ENCODE results near the gene EPRS1. TPM values are rescaled to one million over a fixed set of nuclear protein-coding genes. Genes with fewer than 3 reads are reported as not detected.
A peak's percentile ranks its signal among the peaks of the same experiment; 100 is the strongest.
"Not testable (repeated sequence)": the region's sequence is repeated elsewhere in the genome, so short reads cannot be mapped to it uniquely, and the experiment has no call there.

Gene EPRS1
- total and polyA plus RNA-seq, 8 donors = 15.8 to 89.6 (median 33.8) TPM

DNA sequence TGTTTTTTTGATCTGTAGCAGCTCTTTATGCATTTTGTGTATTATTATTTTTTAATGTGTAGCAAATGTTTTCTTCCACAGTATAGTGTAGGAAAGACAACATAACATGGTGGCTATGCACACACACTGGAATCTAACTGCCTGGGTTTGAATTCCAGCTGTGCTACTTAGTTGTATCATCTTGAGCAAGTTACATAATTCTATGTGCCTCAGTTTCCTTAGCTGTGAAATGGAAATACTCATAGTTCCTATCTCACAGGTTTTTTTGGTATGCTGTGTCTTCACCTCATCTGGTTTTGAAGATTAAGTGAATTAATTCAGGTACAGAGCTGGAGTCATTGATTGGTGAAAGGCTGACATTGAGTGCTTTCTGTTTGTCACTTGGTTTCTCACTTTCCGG lies 46.4 kb upstream of the EPRS1 start:
- no peaks in the 10 kb centered on the region for H3K9me3 ChIP-seq
- WGBS, 5 donors = 92 to 100% (median 95%) methylated on average over 1 of the region's 1 CpG
- H3K36me3 ChIP-seq = peaks cover 10 to 17% (median 16%) of the 10 kb centered on the region in 4 donors
- TF ChIP-seq POLR2A (IDR thresholded peaks at IDR 0.05) (no peak), EP300 (IDR thresholded peaks at IDR 0.05) (no peak), POLR2AphosphoS5 (IDR thresholded peaks at IDR 0.05) (no peak)
- TF ChIP-seq, protein P1, sequence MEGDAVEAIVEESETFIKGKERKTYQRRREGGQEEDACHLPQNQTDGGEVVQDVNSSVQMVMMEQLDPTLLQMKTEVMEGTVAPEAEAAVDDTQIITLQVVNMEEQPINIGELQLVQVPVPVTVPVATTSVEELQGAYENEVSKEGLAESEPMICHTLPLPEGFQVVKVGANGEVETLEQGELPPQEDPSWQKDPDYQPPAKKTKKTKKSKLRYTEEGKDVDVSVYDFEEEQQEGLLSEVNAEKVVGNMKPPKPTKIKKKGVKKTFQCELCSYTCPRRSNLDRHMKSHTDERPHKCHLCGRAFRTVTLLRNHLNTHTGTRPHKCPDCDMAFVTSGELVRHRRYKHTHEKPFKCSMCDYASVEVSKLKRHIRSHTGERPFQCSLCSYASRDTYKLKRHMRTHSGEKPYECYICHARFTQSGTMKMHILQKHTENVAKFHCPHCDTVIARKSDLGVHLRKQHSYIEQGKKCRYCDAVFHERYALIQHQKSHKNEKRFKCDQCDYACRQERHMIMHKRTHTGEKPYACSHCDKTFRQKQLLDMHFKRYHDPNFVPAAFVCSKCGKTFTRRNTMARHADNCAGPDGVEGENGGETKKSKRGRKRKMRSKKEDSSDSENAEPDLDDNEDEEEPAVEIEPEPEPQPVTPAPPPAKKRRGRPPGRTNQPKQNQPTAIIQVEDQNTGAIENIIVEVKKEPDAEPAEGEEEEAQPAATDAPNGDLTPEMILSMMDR (IDR thresholded peaks at IDR 0.05) = no peak
- no peaks in the 10 kb centered on the region for H3K27me3 ChIP-seq
- DNase-seq = no peak
- H3K27ac ChIP-seq = no peak overlapping the region
- peaks cover 10 to 40% (median 27%) of the 10 kb centered on the region in 4 donors for H3K4me1 ChIP-seq
- no peak overlapping the region for H3K4me3 ChIP-seq
- intact Hi-C loops (cut with DNase I; ENCODE audit: low total_unique reads) = no loop called here

DNA sequence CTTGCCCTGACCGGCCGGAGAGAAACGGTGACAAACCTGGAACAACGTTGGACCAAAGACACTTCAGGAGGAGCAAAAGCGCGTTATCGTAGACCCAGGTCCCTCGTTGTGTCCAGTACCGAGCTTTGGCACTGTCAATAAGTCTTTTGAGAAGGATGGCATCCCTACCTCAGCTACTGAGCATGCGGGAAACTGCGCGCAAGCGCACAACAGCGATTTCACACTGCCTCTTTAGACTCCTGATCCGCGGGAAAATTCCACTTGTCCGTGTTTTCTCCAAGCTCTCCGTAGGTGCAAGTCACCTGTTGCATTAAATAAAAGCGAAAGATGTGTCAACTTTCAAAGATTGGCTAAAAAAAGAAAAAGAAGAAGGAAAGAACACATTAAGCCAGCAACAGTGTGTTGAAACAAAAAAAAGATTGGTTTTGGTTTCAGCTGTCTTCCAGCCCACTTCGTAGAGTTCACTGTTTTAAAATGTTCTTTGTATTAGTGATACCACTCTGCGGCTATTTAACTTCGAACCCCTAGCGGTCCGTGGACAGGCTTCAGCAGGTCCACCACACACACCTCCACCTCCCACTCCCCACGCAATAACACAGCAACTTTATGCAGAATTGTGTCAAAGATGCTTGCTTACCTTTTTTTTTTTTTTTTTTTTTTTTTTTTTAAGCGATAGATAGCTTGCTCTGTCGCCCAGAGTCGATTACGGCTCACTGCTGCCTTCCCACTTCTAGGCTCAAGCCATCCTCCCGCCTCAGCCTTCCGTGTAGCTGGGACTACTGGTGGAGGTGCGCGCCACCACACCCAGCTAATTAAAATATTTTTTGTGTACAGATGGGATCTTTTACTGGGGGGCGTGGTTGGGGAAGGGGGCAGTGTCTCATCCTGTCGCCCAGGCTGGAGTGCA lies 43.6 kb upstream of the EPRS1 start, which contains the start of gene BPNT1:
TSS of gene BPNT1 (minus strand) at position 139 of the 907 bp plus-strand sequence. CDS start 9,942 bp downstream, outside the sequence.
- 2 to 5% (median 2%) methylated on average over 35 of the region's 35 CpGs for WGBS, 5 donors
- intact Hi-C loops (cut with DNase I; ENCODE audit: low total_unique reads) = loop anchor here (5.0 kb wide), 1 partner anchor 43 kb away; the partner anchor contains the start of gene EPRS1
- TF ChIP-seq POLR2A (IDR thresholded peaks at IDR 0.05) = no peak
- no peak for TF ChIP-seq EP300 (IDR thresholded peaks at IDR 0.05)
- TF ChIP-seq POLR2AphosphoS5 (IDR thresholded peaks at IDR 0.05) = peak; percentile 65 to 91 (median 68)
- TF ChIP-seq, protein P1 (IDR thresholded peaks at IDR 0.05) = peak in 1 of 7 experiments; percentile 14
- peak; percentile 98 to 99 for DNase-seq
- peak within 1 kb of the TSS; percentile 54 to 63 (median 60) for H3K4me3 ChIP-seq
- no peaks in the 10 kb centered on the region for H3K27me3 ChIP-seq
- peak within 1 kb of the TSS; percentile 74 to 85 (median 75) for H3K27ac ChIP-seq
- H3K4me1 ChIP-seq = peaks cover 6 to 37% (median 18%) of the 10 kb centered on the region in 4 donors
- no peaks in the 10 kb centered on the region for H3K36me3 ChIP-seq
- H3K9me3 ChIP-seq = no peaks in the 10 kb centered on the region

DNA sequence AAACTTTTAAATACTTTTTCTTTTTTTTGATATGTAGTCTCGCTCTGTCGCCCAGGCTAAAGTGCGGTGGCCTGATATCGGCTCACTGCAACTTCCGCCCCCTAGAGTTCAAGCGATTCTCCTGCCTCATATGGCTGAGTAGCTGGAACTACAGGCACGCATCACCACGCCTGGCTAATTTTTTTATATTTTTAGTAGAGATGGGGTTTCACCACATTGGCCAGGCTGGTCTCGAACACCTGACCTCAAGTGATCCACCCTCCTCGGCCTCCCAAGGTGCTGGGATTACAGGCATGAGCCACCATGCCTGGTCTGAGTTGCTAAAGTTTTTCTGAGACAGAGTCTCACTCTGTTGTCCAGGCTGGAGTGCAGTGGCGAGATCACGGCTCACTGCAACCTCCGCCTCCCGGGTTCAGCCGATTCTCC lies 40.0 kb upstream of the EPRS1 start:
- not testable (repeated sequence) for H3K36me3 ChIP-seq, DNase-seq, H3K9me3 ChIP-seq, H3K27me3 ChIP-seq, H3K4me3 ChIP-seq, H3K27ac ChIP-seq
- peaks cover 0 to 26% (median 11%) of the 10 kb centered on the region in 4 donors for H3K4me1 ChIP-seq
- WGBS, 5 donors = 90 to 95% (median 92%) methylated on average over 15 of the region's 15 CpGs
- intact Hi-C loops (cut with DNase I; ENCODE audit: low total_unique reads) = loop anchor here (5.0 kb wide), 1 partner anchor 39 kb away; the partner anchor contains the start of gene EPRS1

DNA sequence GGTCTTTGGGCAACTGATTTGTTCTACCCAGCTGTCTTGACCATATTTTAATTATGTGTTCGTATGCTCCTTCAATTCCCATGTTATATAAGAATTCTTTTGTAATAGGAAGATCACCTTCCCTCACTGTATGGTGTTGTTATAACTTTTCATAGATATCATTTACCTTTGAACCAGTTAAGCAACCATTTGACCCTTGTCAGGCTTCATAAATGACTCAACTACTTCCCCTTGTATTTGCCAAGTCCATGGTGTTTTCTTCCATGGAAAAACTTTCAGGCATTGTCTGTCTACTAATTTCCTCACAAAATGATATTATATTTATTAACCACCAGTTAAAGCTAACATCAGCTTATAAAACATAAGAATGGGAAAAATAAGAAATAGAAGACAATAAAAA lies 38.2 kb upstream of the EPRS1 start:
- DNase-seq = peak in 1 of 2 donors; percentile 15
- no peak overlapping the region for H3K27ac ChIP-seq
- no peak overlapping the region for H3K4me3 ChIP-seq
- peaks cover 0 to 10% (median 2%) of the 10 kb centered on the region in 4 donors for H3K36me3 ChIP-seq
- 76 to 94% (median 91%) methylated on average over 1 of the region's 1 CpG for WGBS, 5 donors
- no peaks in the 10 kb centered on the region for H3K27me3 ChIP-seq
- no peaks in the 10 kb centered on the region for H3K9me3 ChIP-seq
- TF ChIP-seq POLR2A (IDR thresholded peaks at IDR 0.05) (no peak), POLR2AphosphoS5 (IDR thresholded peaks at IDR 0.05) (no peak), EP300 (IDR thresholded peaks at IDR 0.05) (no peak)
- TF ChIP-seq, protein P1 (IDR thresholded peaks at IDR 0.05) = no peak
- intact Hi-C loops (cut with DNase I; ENCODE audit: low total_unique reads) = no loop called here
- H3K4me1 ChIP-seq = peaks cover 0 to 23% (median 8%) of the 10 kb centered on the region in 4 donors

All from stomach (tissue), 9 donors.